Fibroblast of lung (primary cell): Measurements from ENCODE around the gene PHETA2.

Source experiments
- EZH2 ChIP-seq: IDR thresholded peaks from 2 replicates; pipeline ENCODE4 v1.5.1; 2012; ENCODE audit warnings: low read length, control low read depth, mild to moderate bottlenecking; ENCODE audit errors: missing control alignments
- TF ChIP-seq, protein P1 (sequence below), 2 donors: IDR thresholded peaks in 1 of 2; conservative IDR thresholded peaks in 1 of 2; 1 replicate in 1 of 2; 2 replicates in 1 of 2; pipeline ENCODE4 v1.5.1; 2011 to 2012; ENCODE audit warnings: low read length in 2 of 2, control low read depth in 1 of 2, inconsistent platforms in 1 of 2, low read depth in 1 of 2, mild to moderate bottlenecking in 1 of 2

DNA sequence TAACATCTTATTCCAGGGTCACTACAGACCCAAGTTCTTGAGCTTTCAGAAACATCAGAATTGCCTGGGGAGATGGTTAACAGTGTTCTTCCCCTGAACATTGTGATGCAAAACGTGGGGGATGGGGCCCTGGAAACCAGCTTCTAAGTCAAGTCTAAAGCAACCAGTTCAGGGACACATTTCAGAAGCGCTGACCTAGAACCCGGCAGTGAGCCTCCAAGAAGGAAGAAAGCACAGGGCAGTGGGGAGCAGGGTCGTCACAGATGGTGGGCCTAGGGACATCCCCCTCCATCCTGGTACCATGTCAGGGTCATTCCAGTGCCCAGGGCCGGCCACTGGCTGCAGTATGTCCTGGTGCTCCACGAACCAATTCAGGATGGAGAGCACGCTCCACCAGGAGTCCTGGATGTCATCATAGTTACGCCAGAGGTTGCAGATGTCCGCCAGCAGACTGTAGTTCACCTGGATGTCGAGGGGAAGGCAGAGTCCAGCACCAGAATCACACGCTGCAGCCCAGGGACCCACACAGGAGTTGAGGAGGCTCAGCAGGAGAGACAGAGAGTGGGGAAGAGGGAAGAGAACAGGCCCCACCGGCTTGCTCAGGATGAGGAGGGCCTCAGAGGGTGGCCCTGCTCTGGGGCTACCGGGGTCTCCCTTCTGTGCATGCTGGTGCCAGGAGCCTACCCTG lies 8.5 kb upstream of the PHETA2 start:
- TF ChIP-seq EZH2: no peak
- TF ChIP-seq, protein P1, sequence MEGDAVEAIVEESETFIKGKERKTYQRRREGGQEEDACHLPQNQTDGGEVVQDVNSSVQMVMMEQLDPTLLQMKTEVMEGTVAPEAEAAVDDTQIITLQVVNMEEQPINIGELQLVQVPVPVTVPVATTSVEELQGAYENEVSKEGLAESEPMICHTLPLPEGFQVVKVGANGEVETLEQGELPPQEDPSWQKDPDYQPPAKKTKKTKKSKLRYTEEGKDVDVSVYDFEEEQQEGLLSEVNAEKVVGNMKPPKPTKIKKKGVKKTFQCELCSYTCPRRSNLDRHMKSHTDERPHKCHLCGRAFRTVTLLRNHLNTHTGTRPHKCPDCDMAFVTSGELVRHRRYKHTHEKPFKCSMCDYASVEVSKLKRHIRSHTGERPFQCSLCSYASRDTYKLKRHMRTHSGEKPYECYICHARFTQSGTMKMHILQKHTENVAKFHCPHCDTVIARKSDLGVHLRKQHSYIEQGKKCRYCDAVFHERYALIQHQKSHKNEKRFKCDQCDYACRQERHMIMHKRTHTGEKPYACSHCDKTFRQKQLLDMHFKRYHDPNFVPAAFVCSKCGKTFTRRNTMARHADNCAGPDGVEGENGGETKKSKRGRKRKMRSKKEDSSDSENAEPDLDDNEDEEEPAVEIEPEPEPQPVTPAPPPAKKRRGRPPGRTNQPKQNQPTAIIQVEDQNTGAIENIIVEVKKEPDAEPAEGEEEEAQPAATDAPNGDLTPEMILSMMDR (conservative IDR thresholded peaks at IDR 0.05 in 1 of 2, IDR thresholded peaks at IDR 0.05 in 1 of 2; ENCODE audit: low read depth in 1 of 2, low read length in 2 of 2): no peak
